ENCODE measurements around the gene PCBP1. TPM values are rescaled to one million over a fixed set of nuclear protein-coding genes. Genes with fewer than 3 reads are reported as not detected.
A peak's percentile ranks its signal among the peaks of the same experiment; 100 is the strongest.

PCBP1 gene
- 54.8 and 58.2 TPM in 2 replicates for total RNA-seq (2014; rRNA removed; shearing (Covaris generic))
- total RNA-seq (2022), result 393 and 423 TPM in 2 replicates
- percentile 99 among the genes with signal in this experiment for Bru-seq, nascent RNA
- BruChase-seq, experiment 1, labeled RNA remaining after a 6-hour chase, result percentile 100 among the genes with signal in this experiment
- percentile 100 among the genes with signal in this experiment for BruChase-seq, experiment 2, labeled RNA remaining after a 2-hour chase
- long read RNA-seq, transcript PCBP1-201 (1 exons, 1,750 nt), result major isoform, 390 of 390 reads
- long read RNA-seq, partial matches to known transcripts, result 0 of 390 reads
- long read RNA-seq, other reads (novel, unspliced or antisense), result 0 of 390 reads

- DNase-seq (ENCODE audit: low spot score), result peak; percentile 95
- H3K79me2 ChIP-seq (ENCODE audit: insufficient read depth, low read depth, low read length), result peaks cover 64% of the 10 kb centered on the region
- BruUV-seq (replicated peaks), result no TSS peak
- H3K4me2 ChIP-seq (ENCODE audit: low read length), result peak within 1 kb of the TSS; percentile 84
- peak within 1 kb of the TSS; percentile 31; the same call in 1 of the 2 replicates for H2AFZ ChIP-seq (ENCODE audit: low read length)
- no peaks in the 10 kb centered on the region for H3K9me3 ChIP-seq (ENCODE audit: low read length)
- TF ChIP-seq EZH2phosphoT487 (IDR thresholded peaks at IDR 0.05; ENCODE audit: borderline replicate concordance, low read depth, low read length) (no peak), CTCF (conservative IDR thresholded peaks at IDR 0.05; ENCODE audit: low read length) (no peak)
- ChIA-PET POLR2A (interaction anchor here (0.6 to 3.9 kb wide), 7 partner anchors 14 to 56 kb away, joined by 3 to 26 read pairs (median 4); no protein-coding TSS in a partner anchor), CTCF (ENCODE audit: unreplicated experiment) (no interaction called here)
- H4K20me1 ChIP-seq (ENCODE audit: insufficient read depth, low read length), result peaks cover 4% of the 10 kb centered on the region; the same call in 1 of the 2 replicates
- no peaks in the 10 kb centered on the region for H3K9me2 ChIP-seq (ENCODE audit: insufficient read depth, low read length)
- H3K4me3 ChIP-seq (ENCODE audit: low read depth, low read length, poor library complexity, severe bottlenecking), result peak within 1 kb of the TSS; percentile 98
- intact Hi-C loops (cut with micrococcal nuclease; ENCODE audit: unreplicated experiment), result loop anchor here (1.0 to 5.0 kb wide), 6 partner anchors 55 to 980 kb away; partner anchors contain the start of genes NAGK, SNRPG and TIA1
- peak within 1 kb of the TSS; percentile 94 for H3K27ac ChIP-seq (ENCODE audit: low read depth, low read length, poor library complexity, severe bottlenecking)
- H3K36me3 ChIP-seq (ENCODE audit: insufficient read depth, low read length), result peaks cover 57% of the 10 kb centered on the region
- peaks cover 61% of the 10 kb centered on the region for H3K4me1 ChIP-seq (ENCODE audit: insufficient read depth, low read length, poor library complexity, severe bottlenecking)
These were observed at the start of gene PCBP1 for GRCh38 chr2:70086838-70087701. PCBP1 (plus strand) TSS chr2:70087477; CDS start chr2:70087744, 267 bp downstream.

- ChIA-PET POLR2A (no interaction called here), CTCF (ENCODE audit: unreplicated experiment) (no interaction called here)
- intact Hi-C loops (cut with micrococcal nuclease; ENCODE audit: unreplicated experiment), result no loop called here
- H3K9me2 ChIP-seq (ENCODE audit: insufficient read depth, low read length), result no peaks in the 10 kb centered on the region
- no peak for DNase-seq (ENCODE audit: low spot score)
- no peaks in the 10 kb centered on the region for H3K4me1 ChIP-seq (ENCODE audit: insufficient read depth, low read length, poor library complexity, severe bottlenecking)
- H3K27ac ChIP-seq (ENCODE audit: low read depth, low read length, poor library complexity, severe bottlenecking), result no peak overlapping the region
- no peaks in the 10 kb centered on the region for H3K36me3 ChIP-seq (ENCODE audit: insufficient read depth, low read length)
- no TSS peak for BruUV-seq (replicated peaks)
- H2AFZ ChIP-seq (ENCODE audit: low read length), result no peak overlapping the region
- no peaks in the 10 kb centered on the region for H3K79me2 ChIP-seq (ENCODE audit: insufficient read depth, low read depth, low read length)
- no peak overlapping the region for H3K4me3 ChIP-seq (ENCODE audit: low read depth, low read length, poor library complexity, severe bottlenecking)
- H4K20me1 ChIP-seq (ENCODE audit: insufficient read depth, low read length), result no peaks in the 10 kb centered on the region
- TF ChIP-seq CTCF (conservative IDR thresholded peaks at IDR 0.05; ENCODE audit: low read length) (no peak), EZH2phosphoT487 (IDR thresholded peaks at IDR 0.05; ENCODE audit: borderline replicate concordance, low read depth, low read length) (no peak)
- no peak overlapping the region for H3K4me2 ChIP-seq (ENCODE audit: low read length)
- H3K9me3 ChIP-seq (ENCODE audit: low read length), result no peaks in the 10 kb centered on the region
These were observed 47.9 kb upstream of the PCBP1 start for GRCh38 chr2:70039366-70039765.

All from OCI-LY7 (cell line).